Lung (tissue), 12 donors: ENCODE results near the gene IL16. TPM values are rescaled to one million over a fixed set of nuclear protein-coding genes. Genes with fewer than 3 reads are reported as not detected.
A peak's percentile ranks its signal among the peaks of the same experiment; 100 is the strongest.

ENCODE experiments used
- ATAC-seq: fragments of 200-7000 bp; cut with Tn5 transposase; one replicate; pipeline ENCODE4 v1.9.1; 2020; ENCODE audit warnings: moderate number of reproducible peaks; ENCODE audit not compliant: insufficient read depth, low FRiP score
- DNase-seq, 3 donors: peaks; one replicate each; pipeline ENCODE4 v3.0.0-alpha.2; 2013 to 2017
- H3K27ac ChIP-seq, 2 donors: one replicate each; pipeline ENCODE4 v1.5.1; 2013; ENCODE audit warnings: mild to moderate bottlenecking in 2 of 2, moderate library complexity in 2 of 2, control low read depth in 1 of 2, inconsistent platforms in 1 of 2, low read depth in 1 of 2, low read length in 1 of 2
- H3K27me3 ChIP-seq, 3 donors: one replicate each; pipeline ENCODE4 v1.5.1; 2013; ENCODE audit warnings: low read length in 2 of 3; ENCODE audit not compliant: control insufficient read depth in 3 of 3, insufficient read depth in 3 of 3
- H3K36me3 ChIP-seq, 4 donors: one replicate each; pipeline ENCODE4 v1.5.1; 2013; ENCODE audit warnings: low read length in 4 of 4, mild to moderate bottlenecking in 1 of 4, moderate library complexity in 1 of 4; ENCODE audit not compliant: control insufficient read depth in 4 of 4, insufficient read depth in 4 of 4
- H3K4me1 ChIP-seq, 5 donors: one replicate each; pipeline ENCODE4 v1.5.1; 2013; ENCODE audit warnings: low read length in 5 of 5, mild to moderate bottlenecking in 2 of 5, moderate library complexity in 1 of 5; ENCODE audit not compliant: control insufficient read depth in 5 of 5, insufficient read depth in 5 of 5
- H3K4me3 ChIP-seq: one replicate; pipeline ENCODE4 v1.5.1; 2013; ENCODE audit warnings: mild to moderate bottlenecking, control low read depth, moderate library complexity
- H3K9ac ChIP-seq, 2 donors: one replicate each; pipeline ENCODE4 v1.5.1; 2013; ENCODE audit warnings: low read length in 2 of 2, control low read depth in 1 of 2; ENCODE audit not compliant: insufficient read depth in 1 of 2
- H3K9me3 ChIP-seq, 4 donors: one replicate each; pipeline ENCODE4 v1.5.1; 2013; ENCODE audit warnings: low read length in 3 of 4, mild to moderate bottlenecking in 1 of 4, moderate library complexity in 1 of 4; ENCODE audit not compliant: control insufficient read depth in 4 of 4, insufficient read depth in 3 of 4
- CTCF ChIP-seq: IDR thresholded peaks from 2 replicates; pipeline ENCODE4 v1.5.1; 2012; ENCODE audit warnings: mild to moderate bottlenecking; ENCODE audit errors: control extremely low read depth, extremely low read depth
- WGBS, 2 donors: extraction: QIAGEN DNeasy Blood & Tissue Kit; methylation state at CpG; one replicate each; pipeline ENCODE4 v1.1.7; 2013; 5-methylcytosine and 5-hydroxymethylcytosine counted together
- polyA plus RNA-seq, 2 donors: library from polyadenylated mRNA; stranded (reverse); fragments of 200-250 nt; gene quantifications; one replicate each; pipeline ENCODE4 v1.2.1, GENCODE V29; 2013
- total RNA-seq, 2 donors: library from RNA; depleted of rRNA in 1 of 2; stranded (reverse); fragments of >200 nt in 1 of 2; gene quantifications; one replicate each; pipeline ENCODE4 v1.2.1, GENCODE V29; 2014 to 2021
- donor health status: control.
- donor health status: control.
- donor health status: Bipolar disorder and iron deficiency.
- donor health status: healthy.
- donor health status: DM: yes; HTN: yes; CAD: no.

The IL16 gene
- total and polyA plus RNA-seq, 4 donors = 18.8 to 45.4 (median 24.4) TPM

GRCh38 chr15:81184188-81184587 is 12.5 kb upstream of the IL16 start:
- DNase-seq (no peak), ATAC-seq (peak; percentile 67)
- H3K27ac ChIP-seq = peak overlapping the region in 1 of 2 donors; percentile 60
- H3K27me3 ChIP-seq = peaks cover 0 to 3% (median 0%) of the 10 kb centered on the region in 3 donors
- 39 to 52% methylated on average over 5 of the region's 5 CpGs for WGBS, 2 donors
- H3K4me1 ChIP-seq = peaks cover 0 to 25% (median 0%) of the 10 kb centered on the region in 5 donors
- peaks cover 0 to 2% (median 0%) of the 10 kb centered on the region in 4 donors for H3K36me3 ChIP-seq
- no peak overlapping the region for H3K4me3 ChIP-seq
- no peak for TF ChIP-seq CTCF
- H3K9ac ChIP-seq = no peak overlapping the region
- no peaks in the 10 kb centered on the region for H3K9me3 ChIP-seq

- no peak overlapping the region for H3K27ac ChIP-seq
- no peak for TF ChIP-seq CTCF
- no peak for ATAC-seq
- peaks cover 0 to 2% (median 0%) of the 10 kb centered on the region in 4 donors for H3K36me3 ChIP-seq
- H3K9me3 ChIP-seq = no peaks in the 10 kb centered on the region
- H3K4me1 ChIP-seq = peaks cover 0 to 39% (median 0%) of the 10 kb centered on the region in 5 donors
- 74 to 91% methylated on average over 5 of the region's 5 CpGs for WGBS, 2 donors
- DNase-seq = no peak
- no peak overlapping the region for H3K4me3 ChIP-seq
- no peak overlapping the region for H3K9ac ChIP-seq
- H3K27me3 ChIP-seq = peaks cover 0 to 3% (median 0%) of the 10 kb centered on the region in 3 donors
Observed at GRCh38 chr15:81185631-81186295, 10.9 kb upstream of the IL16 start.

GRCh38 chr15:81188354-81188753 is 8.3 kb upstream of the IL16 start:
- no peak for DNase-seq
- H3K4me1 ChIP-seq = peaks cover 0 to 31% (median 0%) of the 10 kb centered on the region in 5 donors
- no peaks in the 10 kb centered on the region for H3K27me3 ChIP-seq
- H3K4me3 ChIP-seq = no peak overlapping the region
- H3K9me3 ChIP-seq = no peaks in the 10 kb centered on the region
- H3K27ac ChIP-seq = no peak overlapping the region
- peaks cover 0 to 2% (median 0%) of the 10 kb centered on the region in 4 donors for H3K36me3 ChIP-seq
- TF ChIP-seq CTCF = no peak
- no peak overlapping the region for H3K9ac ChIP-seq
- ATAC-seq = no peak
- 86 to 89% methylated on average over 8 of the region's 8 CpGs for WGBS, 2 donors
